ENCODE measurements around the gene LARGE2. TPM values are rescaled to one million over a fixed set of nuclear protein-coding genes. Genes with fewer than 3 reads are reported as not detected.
"Not testable (repeated sequence)": the region's sequence is repeated elsewhere in the genome, so short reads cannot be mapped to it uniquely, and the experiment has no call there.

LARGE2 gene
- total RNA-seq, 1 experiment from 2014 or later: 124 TPM

DNA sequence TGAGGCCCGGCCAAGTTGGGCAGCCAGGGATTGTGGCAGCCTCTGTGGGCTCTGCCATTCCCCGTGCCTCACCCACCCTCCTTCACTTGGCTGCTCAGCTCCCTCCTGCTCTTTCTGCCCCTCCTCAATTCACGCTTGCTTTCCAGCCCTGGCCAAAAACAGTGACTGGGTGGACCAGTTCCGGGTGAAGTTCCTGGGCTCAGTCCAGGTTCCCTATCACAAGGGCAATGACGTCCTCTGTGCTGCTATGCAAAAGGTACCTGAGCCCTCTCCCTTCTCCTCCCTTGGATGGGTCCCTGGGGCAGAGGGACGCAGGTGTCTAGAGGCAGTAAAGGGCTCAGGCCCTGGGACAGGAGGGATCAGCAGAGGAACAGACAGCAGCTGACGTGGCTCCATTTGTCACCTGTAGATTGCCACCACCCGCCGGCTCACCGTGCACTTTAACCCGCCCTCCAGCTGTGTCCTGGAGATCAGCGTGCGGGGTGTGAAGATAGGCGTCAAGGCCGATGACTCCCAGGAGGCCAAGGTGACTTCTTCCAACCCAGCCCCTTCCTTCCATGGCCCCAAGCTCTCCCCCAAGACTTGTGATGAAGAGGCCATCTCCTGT, 18.0 kb upstream of the LARGE2 start:
- ATAC-seq: no peak
- Mint-ChIP-seq H3K36me3 (0 out of 2 replicates have a peak, but pooled peaks cover 3% of the 10 kb centered on the region), H3K27me3 (ENCODE audit: low read depth) (peaks cover 6% of the 10 kb centered on the region), H3K9me3 (no peaks in the 10 kb centered on the region), H3K4me1 (peaks cover 8% of the 10 kb centered on the region), H3K27ac (no peak overlapping the region), H3K4me3 (no peak overlapping the region)
- POLR2A ChIA-PET: interaction anchor here (1.3 kb wide), 1 partner anchor 13 kb away, joined by 4 read pairs; the partner anchor contains the start of gene PEX16
- CTCF ChIA-PET: no interaction called here
- TF ChIP-seq TEAD4 (CRISPR knock-in tag; IDR thresholded peaks at IDR 0.05): no peak
- TF ChIP-seq TP53 (CRISPR knock-in tag; IDR thresholded peaks at IDR 0.05): no peak
- TF ChIP-seq, protein P1, sequence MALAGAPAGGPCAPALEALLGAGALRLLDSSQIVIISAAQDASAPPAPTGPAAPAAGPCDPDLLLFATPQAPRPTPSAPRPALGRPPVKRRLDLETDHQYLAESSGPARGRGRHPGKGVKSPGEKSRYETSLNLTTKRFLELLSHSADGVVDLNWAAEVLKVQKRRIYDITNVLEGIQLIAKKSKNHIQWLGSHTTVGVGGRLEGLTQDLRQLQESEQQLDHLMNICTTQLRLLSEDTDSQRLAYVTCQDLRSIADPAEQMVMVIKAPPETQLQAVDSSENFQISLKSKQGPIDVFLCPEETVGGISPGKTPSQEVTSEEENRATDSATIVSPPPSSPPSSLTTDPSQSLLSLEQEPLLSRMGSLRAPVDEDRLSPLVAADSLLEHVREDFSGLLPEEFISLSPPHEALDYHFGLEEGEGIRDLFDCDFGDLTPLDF (CRISPR knock-in tag; IDR thresholded peaks at IDR 0.05): no peak
- TF ChIP-seq, protein P2, sequence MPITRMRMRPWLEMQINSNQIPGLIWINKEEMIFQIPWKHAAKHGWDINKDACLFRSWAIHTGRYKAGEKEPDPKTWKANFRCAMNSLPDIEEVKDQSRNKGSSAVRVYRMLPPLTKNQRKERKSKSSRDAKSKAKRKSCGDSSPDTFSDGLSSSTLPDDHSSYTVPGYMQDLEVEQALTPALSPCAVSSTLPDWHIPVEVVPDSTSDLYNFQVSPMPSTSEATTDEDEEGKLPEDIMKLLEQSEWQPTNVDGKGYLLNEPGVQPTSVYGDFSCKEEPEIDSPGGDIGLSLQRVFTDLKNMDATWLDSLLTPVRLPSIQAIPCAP (CRISPR knock-in tag; IDR thresholded peaks at IDR 0.05): no peak
- TF ChIP-seq ZNF423 (CRISPR knock-in tag; IDR thresholded peaks at IDR 0.05): no peak
- TF ChIP-seq ZNF416 (CRISPR knock-in tag; IDR thresholded peaks at IDR 0.05): no peak
- TF ChIP-seq RELA (CRISPR knock-in tag; IDR thresholded peaks at IDR 0.05; ENCODE audit: borderline replicate concordance): no peak
- TF ChIP-seq CREB1 (CRISPR knock-in tag; IDR thresholded peaks at IDR 0.05): no peak
- no peak for TF ChIP-seq JUN (CRISPR knock-in tag; IDR thresholded peaks at IDR 0.05)
- no peak for TF ChIP-seq SMAD4 (CRISPR knock-in tag; IDR thresholded peaks at IDR 0.05)
- no peak for TF ChIP-seq NR1H2 (CRISPR knock-in tag; IDR thresholded peaks at IDR 0.05)
- TF ChIP-seq GTF2I (CRISPR knock-in tag; conservative IDR thresholded peaks at IDR 0.05): no peak
- TF ChIP-seq, protein P3, sequence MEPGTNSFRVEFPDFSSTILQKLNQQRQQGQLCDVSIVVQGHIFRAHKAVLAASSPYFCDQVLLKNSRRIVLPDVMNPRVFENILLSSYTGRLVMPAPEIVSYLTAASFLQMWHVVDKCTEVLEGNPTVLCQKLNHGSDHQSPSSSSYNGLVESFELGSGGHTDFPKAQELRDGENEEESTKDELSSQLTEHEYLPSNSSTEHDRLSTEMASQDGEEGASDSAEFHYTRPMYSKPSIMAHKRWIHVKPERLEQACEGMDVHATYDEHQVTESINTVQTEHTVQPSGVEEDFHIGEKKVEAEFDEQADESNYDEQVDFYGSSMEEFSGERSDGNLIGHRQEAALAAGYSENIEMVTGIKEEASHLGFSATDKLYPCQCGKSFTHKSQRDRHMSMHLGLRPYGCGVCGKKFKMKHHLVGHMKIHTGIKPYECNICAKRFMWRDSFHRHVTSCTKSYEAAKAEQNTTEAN (CRISPR knock-in tag; IDR thresholded peaks at IDR 0.05): no peak
- TF ChIP-seq ZNF263 (CRISPR knock-in tag; IDR thresholded peaks at IDR 0.05; ENCODE audit: low read depth): no peak
- no peak for TF ChIP-seq FOXP1 (CRISPR knock-in tag; IDR thresholded peaks at IDR 0.05; ENCODE audit: borderline replicate concordance)
- no peak for TF ChIP-seq ZNF317 (CRISPR knock-in tag; IDR thresholded peaks at IDR 0.05; ENCODE audit: borderline replicate concordance, low read depth)
- TF ChIP-seq IRF2 (CRISPR knock-in tag; IDR thresholded peaks at IDR 0.05; ENCODE audit: borderline replicate concordance, low read depth): no peak
- DNase-seq (ENCODE audit: low spot score): no peak

- Mint-ChIP-seq H3K27ac (no peak overlapping the region), H3K4me3 (no peak overlapping the region), H3K9me3 (no peaks in the 10 kb centered on the region), H3K4me1 (peaks cover 8% of the 10 kb centered on the region), H3K36me3 (0 out of 2 replicates have a peak, but pooled peaks cover 3% of the 10 kb centered on the region), H3K27me3 (ENCODE audit: low read depth) (peaks cover 6% of the 10 kb centered on the region)
- POLR2A ChIA-PET: interaction anchor here (1.3 kb wide), 1 partner anchor 13 kb away, joined by 4 read pairs; the partner anchor contains the start of gene PEX16
- CTCF ChIA-PET: no interaction called here
- TF ChIP-seq ZNF121 (CRISPR knock-in tag; IDR thresholded peaks at IDR 0.05): no peak
- TF ChIP-seq, protein P4, sequence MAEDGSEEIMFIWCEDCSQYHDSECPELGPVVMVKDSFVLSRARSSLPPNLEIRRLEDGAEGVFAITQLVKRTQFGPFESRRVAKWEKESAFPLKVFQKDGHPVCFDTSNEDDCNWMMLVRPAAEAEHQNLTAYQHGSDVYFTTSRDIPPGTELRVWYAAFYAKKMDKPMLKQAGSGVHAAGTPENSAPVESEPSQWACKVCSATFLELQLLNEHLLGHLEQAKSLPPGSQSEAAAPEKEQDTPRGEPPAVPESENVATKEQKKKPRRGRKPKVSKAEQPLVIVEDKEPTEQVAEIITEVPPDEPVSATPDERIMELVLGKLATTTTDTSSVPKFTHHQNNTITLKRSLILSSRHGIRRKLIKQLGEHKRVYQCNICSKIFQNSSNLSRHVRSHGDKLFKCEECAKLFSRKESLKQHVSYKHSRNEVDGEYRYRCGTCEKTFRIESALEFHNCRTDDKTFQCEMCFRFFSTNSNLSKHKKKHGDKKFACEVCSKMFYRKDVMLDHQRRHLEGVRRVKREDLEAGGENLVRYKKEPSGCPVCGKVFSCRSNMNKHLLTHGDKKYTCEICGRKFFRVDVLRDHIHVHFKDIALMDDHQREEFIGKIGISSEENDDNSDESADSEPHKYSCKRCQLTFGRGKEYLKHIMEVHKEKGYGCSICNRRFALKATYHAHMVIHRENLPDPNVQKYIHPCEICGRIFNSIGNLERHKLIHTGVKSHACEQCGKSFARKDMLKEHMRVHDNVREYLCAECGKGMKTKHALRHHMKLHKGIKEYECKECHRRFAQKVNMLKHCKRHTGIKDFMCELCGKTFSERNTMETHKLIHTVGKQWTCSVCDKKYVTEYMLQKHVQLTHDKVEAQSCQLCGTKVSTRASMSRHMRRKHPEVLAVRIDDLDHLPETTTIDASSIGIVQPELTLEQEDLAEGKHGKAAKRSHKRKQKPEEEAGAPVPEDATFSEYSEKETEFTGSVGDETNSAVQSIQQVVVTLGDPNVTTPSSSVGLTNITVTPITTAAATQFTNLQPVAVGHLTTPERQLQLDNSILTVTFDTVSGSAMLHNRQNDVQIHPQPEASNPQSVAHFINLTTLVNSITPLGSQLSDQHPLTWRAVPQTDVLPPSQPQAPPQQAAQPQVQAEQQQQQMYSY (CRISPR knock-in tag; IDR thresholded peaks at IDR 0.05): no peak
- no peak for TF ChIP-seq AR (CRISPR knock-in tag; IDR thresholded peaks at IDR 0.05)
- no peak for TF ChIP-seq FOXK1 (CRISPR knock-in tag; IDR thresholded peaks at IDR 0.05)
- no peak for TF ChIP-seq GRHL2 (CRISPR knock-in tag; IDR thresholded peaks at IDR 0.05; ENCODE audit: insufficient replicate concordance, severe bottlenecking)
- TF ChIP-seq ETV6 (CRISPR knock-in tag; IDR thresholded peaks at IDR 0.05): no peak
- ATAC-seq (no peak), DNase-seq (ENCODE audit: low spot score) (no peak)
Measured at GRCh38 chr11:45905095-45905494, 17.4 kb upstream of the LARGE2 start.

DNA sequence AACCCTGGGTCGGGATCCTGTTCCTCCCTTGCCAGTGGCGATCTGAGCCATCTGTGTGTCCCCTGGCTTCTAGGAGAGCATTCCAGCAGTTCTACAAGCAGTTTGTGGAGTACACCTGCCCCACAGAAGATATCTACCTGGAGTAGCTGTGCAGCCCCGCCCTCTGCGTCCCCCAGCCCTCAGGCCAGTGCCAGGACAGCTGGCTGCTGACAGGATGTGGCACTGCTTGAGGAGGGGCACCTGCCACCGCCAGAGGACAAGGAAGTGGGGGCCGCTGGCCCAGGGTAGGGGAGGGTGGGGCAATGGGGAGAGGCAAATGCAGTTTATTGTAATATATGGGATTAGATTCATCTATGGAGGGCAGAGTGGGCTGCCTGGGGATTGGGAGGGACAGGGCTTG, 16.9 kb upstream of the LARGE2 start:
- CTCF ChIA-PET; H3K4me1 Mint-ChIP-seq; H3K27me3 Mint-ChIP-seq (ENCODE audit: low read depth); H3K27ac Mint-ChIP-seq; DNase-seq (ENCODE audit: low spot score); H3K9me3 Mint-ChIP-seq; H3K36me3 Mint-ChIP-seq; ATAC-seq; H3K4me3 Mint-ChIP-seq: not testable (repeated sequence)
- POLR2A ChIA-PET: interaction anchor here (1.2 to 1.3 kb wide), 2 partner anchors 9 to 12 kb away, joined by 4 read pairs; partner anchors contain the start of gene PEX16

All from WTC11 (cell line).